Measurements from ENCODE around the gene RPL6. TPM values are rescaled to one million over a fixed set of nuclear protein-coding genes. Genes with fewer than 3 reads are reported as not detected.
"Not testable (repeated sequence)": the region's sequence is repeated elsewhere in the genome, so short reads cannot be mapped to it uniquely, and the experiment has no call there.

The RPL6 gene
- total RNA-seq (2022) (2,095 and 2,221 TPM in 2 replicates), Bru-seq, nascent RNA (percentile 100 among the genes with signal in this experiment), BruChase-seq, experiment 1, labeled RNA remaining after a 6-hour chase (percentile 100 among the genes with signal in this experiment), BruChase-seq, experiment 2, labeled RNA remaining after a 2-hour chase (percentile 99 among the genes with signal in this experiment)
- long read RNA-seq, transcript RPL6-201 (7 exons, 947 nt) = major isoform, 1,507 of 2,061 reads
- long read RNA-seq, transcript RPL6-202 (7 exons, 1,074 nt) = minor isoform, 135 of 2,061 reads
- long read RNA-seq, partial matches to known transcripts = 371 of 2,061 reads
- long read RNA-seq, other reads (novel, unspliced or antisense) = 48 of 2,061 reads

DNA sequence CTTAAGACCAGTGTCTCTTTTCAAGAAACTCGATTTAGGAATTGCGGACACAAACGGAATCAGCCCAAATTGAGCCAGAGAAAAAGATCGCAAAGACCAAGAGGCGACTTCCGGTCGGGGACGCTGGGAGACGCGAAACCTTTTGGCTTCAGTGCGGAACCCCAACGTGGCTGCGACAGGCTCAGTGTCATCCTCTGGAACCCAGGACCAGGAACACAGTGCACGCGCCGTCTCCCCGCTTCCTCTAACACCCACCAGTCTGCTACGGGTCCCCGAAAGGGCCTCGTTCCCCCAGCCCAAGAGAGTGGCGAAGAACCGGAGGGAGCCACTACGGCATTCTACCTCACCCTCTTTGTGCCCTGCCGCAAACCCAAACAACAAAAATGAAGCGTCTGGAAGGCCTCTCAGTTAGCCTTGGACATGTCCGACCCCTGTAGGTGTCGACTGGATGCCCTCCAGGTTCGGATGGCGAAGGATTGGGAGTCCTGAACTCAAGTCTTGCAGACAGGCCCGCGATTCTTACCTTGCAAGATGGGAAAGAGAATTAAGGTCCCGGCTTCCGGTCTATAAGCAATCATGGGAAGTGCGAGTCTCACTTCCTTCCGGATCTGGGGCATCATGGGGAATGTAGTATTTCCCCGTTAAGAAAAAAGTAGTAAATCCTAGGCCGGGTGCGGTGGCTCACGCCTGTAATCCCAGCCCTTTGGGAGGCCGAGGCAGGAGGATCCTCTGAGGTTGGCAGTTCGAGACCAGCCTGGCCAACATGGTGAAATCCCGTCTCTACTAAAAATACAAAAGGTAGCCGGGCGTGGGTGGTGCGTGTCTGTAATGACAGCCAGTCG lies at the start of gene RPL6:
TSS of gene RPL6 (minus strand) at position 542 of the 842 bp plus-strand sequence. CDS start 949 bp downstream, outside the sequence.
- Mint-ChIP-seq H3K27me3 (ENCODE audit: insufficient read depth, unreplicated experiment) (no peaks in the 10 kb centered on the region), H3K36me3 (ENCODE audit: insufficient read depth, unreplicated experiment) (peaks cover 57% of the 10 kb centered on the region), H3K27ac (ENCODE audit: low read depth, unreplicated experiment) (peak within 1 kb of the TSS; percentile 100), H3K4me3 (ENCODE audit: unreplicated experiment) (peak within 1 kb of the TSS; percentile 99), H3K4me1 (ENCODE audit: insufficient read depth, unreplicated experiment) (peaks cover 16% of the 10 kb centered on the region), H3K9me3 (ENCODE audit: unreplicated experiment) (no peaks in the 10 kb centered on the region)
- POLR2A ChIA-PET = interaction anchor here (1.0 kb wide), 1 partner anchor 395 kb away, joined by 3 read pairs; no protein-coding TSS in a partner anchor
- TF ChIP-seq, protein P1, sequence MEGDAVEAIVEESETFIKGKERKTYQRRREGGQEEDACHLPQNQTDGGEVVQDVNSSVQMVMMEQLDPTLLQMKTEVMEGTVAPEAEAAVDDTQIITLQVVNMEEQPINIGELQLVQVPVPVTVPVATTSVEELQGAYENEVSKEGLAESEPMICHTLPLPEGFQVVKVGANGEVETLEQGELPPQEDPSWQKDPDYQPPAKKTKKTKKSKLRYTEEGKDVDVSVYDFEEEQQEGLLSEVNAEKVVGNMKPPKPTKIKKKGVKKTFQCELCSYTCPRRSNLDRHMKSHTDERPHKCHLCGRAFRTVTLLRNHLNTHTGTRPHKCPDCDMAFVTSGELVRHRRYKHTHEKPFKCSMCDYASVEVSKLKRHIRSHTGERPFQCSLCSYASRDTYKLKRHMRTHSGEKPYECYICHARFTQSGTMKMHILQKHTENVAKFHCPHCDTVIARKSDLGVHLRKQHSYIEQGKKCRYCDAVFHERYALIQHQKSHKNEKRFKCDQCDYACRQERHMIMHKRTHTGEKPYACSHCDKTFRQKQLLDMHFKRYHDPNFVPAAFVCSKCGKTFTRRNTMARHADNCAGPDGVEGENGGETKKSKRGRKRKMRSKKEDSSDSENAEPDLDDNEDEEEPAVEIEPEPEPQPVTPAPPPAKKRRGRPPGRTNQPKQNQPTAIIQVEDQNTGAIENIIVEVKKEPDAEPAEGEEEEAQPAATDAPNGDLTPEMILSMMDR (IDR thresholded peaks at IDR 0.05; ENCODE audit: unreplicated experiment) = no peak
- CTCF ChIA-PET = no interaction called here
- DNase-seq (ENCODE audit: unreplicated experiment) = peak; percentile 97
- BruUV-seq (replicated peaks) = TSS peak; percentile 62
- intact Hi-C loops (cut with micrococcal nuclease) = no loop called here

DNA sequence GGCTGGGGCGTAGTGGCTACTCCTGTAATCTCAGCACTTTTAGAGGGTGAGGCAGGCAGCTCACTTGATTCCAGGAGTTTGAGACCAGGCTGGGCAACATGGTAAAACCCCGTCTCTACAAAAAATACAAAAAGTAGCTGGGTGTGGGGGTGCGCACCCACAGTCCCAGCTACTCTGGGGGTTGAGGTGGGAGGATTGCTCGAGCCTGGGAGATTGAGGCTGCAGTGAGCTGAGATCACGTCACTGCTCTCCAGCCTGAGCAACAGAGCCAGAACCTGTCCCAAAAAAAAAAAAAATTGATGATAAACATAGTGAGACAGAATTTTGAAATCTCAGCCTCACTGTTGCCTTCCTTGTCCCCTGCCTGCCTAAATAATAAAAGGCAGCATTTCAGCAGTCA lies 49.3 kb upstream of the RPL6 start:
- Mint-ChIP-seq H3K9me3 (ENCODE audit: unreplicated experiment) (no peaks in the 10 kb centered on the region), H3K27ac (ENCODE audit: low read depth, unreplicated experiment) (no peak overlapping the region), H3K27me3 (ENCODE audit: insufficient read depth, unreplicated experiment) (no peaks in the 10 kb centered on the region), H3K36me3 (ENCODE audit: insufficient read depth, unreplicated experiment) (peaks cover 82% of the 10 kb centered on the region), H3K4me3 (ENCODE audit: unreplicated experiment) (no peak overlapping the region), H3K4me1 (ENCODE audit: insufficient read depth, unreplicated experiment) (no peaks in the 10 kb centered on the region)
- BruUV-seq (replicated peaks) = no TSS peak
- TF ChIP-seq, protein P1 (IDR thresholded peaks at IDR 0.05; ENCODE audit: unreplicated experiment) = no peak
- intact Hi-C loops (cut with micrococcal nuclease) = no loop called here
- no peak for DNase-seq (ENCODE audit: unreplicated experiment)
- POLR2A ChIA-PET = no interaction called here
- CTCF ChIA-PET = no interaction called here

DNA sequence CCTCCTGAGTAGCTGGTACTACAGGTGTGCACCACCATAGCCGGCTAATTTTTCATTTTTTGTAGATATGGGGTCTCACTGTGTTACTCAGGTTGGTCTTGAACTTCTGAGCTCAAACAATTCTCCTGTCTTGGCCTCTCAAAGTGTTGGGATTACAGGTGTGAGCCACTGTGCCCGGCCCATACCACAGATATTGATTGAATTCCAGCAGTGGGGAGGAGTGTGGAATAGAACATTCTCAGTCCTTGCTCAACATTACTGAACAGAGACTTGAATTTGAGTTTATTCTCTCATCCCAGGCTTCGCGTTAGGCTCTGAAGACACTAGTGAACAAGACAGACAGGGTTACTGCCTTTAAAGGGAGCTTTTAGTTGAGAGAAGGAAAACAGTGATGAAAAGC lies 48.9 kb upstream of the RPL6 start:
- H3K27ac Mint-ChIP-seq (ENCODE audit: low read depth, unreplicated experiment) = no peak overlapping the region

DNA sequence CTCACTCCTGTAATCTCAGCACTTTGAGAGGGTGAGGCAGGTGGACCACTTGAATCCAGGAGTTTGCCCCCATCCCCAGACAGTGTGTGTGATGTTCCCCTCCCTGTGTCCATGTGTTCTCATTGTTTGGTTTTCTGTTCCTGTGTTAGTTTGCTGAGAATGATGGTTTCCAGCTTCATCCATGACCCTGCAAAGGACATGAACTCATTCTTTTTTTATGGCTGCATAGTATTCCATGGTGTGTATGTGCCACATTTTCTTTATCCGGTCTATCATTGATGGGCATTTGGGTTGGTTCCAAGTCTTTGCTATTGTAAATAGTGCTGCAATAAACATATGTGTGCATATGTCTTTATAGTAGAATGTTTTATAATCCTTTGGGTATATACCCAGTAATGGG lies 47.7 kb upstream of the RPL6 start:
- H3K27me3 Mint-ChIP-seq (ENCODE audit: insufficient read depth, unreplicated experiment); BruUV-seq (replicated peaks); H3K4me1 Mint-ChIP-seq (ENCODE audit: insufficient read depth, unreplicated experiment); H3K4me3 Mint-ChIP-seq (ENCODE audit: unreplicated experiment); intact Hi-C loops (cut with micrococcal nuclease); POLR2A ChIA-PET; DNase-seq (ENCODE audit: unreplicated experiment); H3K27ac Mint-ChIP-seq (ENCODE audit: low read depth, unreplicated experiment); H3K9me3 Mint-ChIP-seq (ENCODE audit: unreplicated experiment); CTCF ChIA-PET: not testable (repeated sequence)
- peaks cover 90% of the 10 kb centered on the region for H3K36me3 Mint-ChIP-seq (ENCODE audit: insufficient read depth, unreplicated experiment)

More for the DNA sequence above, 48.9 kb upstream of the RPL6 start:
- ChIA-PET CTCF (no interaction called here), POLR2A (no interaction called here)
- intact Hi-C loops (cut with micrococcal nuclease) = no loop called here
- Mint-ChIP-seq H3K36me3 (ENCODE audit: insufficient read depth, unreplicated experiment) (peaks cover 82% of the 10 kb centered on the region), H3K4me3 (ENCODE audit: unreplicated experiment) (no peak overlapping the region), H3K9me3 (ENCODE audit: unreplicated experiment) (no peaks in the 10 kb centered on the region), H3K4me1 (ENCODE audit: insufficient read depth, unreplicated experiment) (no peaks in the 10 kb centered on the region), H3K27me3 (ENCODE audit: insufficient read depth, unreplicated experiment) (no peaks in the 10 kb centered on the region)
- BruUV-seq (replicated peaks) = no TSS peak
- DNase-seq (ENCODE audit: unreplicated experiment) = no peak
- TF ChIP-seq, protein P1 (IDR thresholded peaks at IDR 0.05; ENCODE audit: unreplicated experiment) = no peak

Data from MCF 10A (cell line).